HG03571 (cell line): ENCODE measurements around the gene MED27.

ENCODE experiments used
- ATAC-seq: cut with Tn5 transposase; IDR thresholded peaks from one replicate; pipeline ENCODE4 v1.9.1; 2021; ENCODE audit not compliant: unreplicated experiment

The MED27 gene

DNA sequence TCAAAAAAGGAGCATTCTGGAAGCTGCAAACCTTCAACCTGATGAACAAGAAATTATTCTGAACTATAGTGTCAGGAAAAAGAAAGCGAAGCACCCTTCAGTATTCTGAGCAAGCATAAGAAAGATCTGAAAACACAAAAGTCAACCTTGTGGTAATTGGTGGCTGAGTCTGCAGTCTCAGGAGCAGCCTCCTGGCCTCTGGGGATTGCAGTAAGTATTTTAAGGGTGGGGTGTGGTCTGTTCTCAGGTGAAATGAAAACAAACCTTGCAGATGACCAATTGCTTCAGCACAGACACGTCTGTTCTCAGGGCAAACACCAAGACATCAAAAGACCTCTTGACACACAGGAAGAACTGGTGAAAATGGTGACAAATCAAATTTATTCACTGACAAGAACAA, 192.0 kb downstream of the MED27 start:
- no peak for ATAC-seq

DNA sequence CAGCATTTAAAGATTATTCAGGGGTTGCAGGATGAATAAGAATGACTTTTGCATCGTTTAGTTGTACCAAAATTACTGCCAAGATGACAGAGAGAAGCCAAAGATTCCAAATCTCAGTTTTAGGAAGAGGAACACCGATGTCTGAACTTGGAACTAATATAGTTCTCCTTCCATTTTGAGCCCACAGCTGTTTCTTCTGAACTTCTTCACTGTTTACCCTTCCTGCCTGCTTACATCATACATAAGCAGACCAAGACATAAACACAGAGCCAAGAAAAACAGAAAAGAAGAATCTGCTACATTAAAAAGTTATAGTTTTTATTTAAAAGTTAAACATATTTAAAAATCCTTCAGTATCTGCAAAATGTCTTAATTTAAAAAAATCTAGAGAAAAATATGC, 192.8 kb downstream of the MED27 start:
- no peak for ATAC-seq

DNA sequence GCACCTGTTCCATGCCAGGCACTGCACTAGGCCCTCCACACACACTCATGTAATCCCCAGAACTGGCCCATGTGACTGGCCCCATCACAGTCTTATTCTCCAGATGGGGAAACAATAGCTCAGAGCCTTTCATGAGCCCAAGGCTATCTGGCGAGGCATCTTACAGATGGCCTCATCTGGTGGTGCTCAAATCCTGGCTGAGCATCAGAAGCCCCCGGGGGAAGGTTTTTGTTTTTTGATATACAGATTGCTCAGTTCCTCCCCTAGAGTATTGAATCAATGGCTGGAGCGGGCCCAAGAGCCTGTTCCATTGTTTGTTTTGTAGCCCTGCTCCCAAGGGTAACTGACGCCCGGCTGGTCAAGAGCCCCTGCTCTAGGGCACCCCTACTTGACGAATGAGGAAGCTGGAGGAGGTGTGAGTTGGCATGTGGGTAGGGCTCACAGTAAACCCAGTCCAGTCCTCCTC, 194.5 kb downstream of the MED27 start:
- no peak for ATAC-seq

DNA sequence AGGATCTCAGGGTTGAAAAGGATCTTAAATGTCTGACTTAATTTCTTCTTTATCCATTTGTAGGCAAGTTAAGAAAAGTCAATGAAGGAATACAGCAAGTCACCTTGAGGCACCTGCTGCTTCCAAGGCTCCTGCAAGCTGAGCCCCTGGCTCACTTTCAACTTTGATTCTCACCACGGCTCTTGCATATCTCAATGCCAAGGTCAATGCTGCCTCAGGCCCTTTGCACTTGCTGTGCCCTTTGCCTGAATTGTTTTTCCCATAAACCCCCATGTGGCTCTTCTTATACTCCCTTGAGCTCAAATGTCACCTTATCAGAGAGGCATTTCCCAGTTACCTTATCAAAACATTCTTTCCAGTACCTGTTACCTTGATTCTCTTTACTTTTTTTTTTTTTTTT, 195.4 kb downstream of the MED27 start:
- ATAC-seq = no peak

DNA sequence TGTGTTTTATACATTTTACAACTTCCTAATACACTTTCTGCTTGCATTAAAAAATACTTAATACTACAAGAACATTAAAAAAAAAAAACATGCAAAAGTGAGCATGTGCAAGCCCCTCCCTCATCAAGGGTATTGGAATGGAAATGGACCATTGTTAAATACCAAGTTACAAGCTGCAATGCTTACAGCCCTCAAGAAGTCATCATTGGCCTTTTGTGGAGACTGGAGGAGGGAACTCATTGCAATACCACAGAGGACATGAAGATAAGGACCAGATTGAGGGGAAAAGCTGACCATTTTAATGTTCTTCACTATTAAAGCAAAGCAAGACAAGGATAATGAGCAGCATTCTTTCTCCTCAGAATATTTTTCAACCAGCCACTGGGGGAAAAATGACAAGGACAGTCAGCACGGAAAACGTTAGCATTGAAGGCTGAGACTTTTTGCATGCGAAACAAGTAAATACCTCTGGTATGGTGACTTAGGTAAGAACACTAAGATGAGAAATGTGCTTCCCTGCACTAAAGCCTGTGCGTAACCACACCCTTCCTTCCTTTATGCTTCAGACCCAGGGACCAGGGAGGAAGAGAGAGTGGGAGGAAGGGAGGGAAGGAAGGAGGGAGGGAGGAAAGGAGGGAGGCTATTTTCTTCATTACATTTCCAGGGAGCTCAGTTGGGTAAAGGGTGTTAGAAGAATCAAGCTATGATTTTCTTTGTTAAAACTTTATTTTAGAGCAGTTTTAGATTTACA, 198.7 kb downstream of the MED27 start:
- no peak for ATAC-seq

DNA sequence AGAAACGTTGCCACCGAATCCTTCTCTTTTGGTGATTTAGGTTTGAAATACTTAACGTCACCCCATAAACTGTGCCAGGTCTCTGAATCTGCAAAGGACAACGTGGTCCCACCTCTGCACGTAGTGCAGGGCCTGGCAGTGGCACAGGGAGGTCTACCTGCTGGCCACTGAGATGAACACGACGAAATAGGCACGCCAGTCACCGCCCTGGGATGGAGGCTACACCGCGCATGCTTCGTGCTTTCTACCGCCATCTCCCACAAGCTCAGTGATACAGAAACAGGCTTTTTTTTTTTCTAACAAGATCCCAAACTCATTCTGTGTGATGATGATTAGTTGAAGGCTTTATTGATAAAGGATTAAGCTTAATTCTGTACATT, 199.8 kb downstream of the MED27 start:
- ATAC-seq = no peak

DNA sequence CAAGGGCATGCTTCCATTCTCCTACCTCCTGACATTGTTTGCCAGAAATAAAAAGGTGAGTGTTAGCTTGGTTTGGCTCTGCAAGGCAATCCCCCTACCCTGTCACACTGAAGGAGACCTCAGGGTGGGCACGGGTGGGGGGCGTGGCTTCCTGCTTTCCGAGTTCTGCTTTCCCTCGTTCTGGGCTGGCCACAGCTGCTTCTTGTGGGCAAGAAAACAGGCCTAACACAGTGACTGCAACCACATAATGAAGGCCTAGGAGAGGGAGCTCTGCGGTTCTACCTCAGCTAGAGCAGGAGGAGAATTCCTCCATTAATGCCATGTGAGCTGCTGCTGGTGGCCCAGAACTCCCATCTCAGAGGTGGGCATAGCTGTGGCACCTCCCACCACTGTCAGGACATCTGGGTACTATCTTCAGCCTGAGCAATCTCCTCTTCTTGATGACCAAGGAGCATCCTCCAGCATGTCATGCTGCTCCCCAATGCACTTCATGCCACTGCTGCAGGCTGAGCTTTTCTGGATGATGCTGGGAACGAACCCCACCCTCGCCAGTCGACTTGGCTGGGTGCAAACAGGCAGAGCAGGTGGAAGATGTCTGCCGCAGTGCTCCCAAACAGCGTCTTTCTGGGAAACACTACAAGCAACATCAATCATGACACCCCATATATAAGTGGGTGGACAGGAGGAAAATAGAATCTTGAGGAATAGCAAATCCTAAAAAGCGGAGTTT, 200.3 kb downstream of the MED27 start:
- no peak for ATAC-seq

DNA sequence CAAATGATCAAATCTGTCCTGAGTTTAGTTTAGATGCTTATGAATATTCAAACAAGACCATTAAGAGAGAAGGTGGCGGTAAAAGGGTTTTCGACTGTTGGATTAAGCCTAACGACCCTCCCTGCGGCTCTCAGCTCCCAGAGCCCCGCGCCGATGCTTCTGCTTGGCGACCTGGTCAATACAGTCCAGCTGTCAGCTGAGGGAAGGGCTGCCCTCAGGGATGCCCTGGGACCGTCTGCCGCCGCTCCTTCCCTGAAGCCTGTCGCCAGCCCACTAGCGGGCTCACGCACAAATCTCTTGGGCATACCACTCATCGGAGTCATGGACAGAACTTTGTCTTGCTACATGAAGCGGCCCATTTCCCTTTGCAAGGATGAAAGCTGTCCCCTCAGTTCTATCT, 203.2 kb downstream of the MED27 start:
- ATAC-seq = no peak

DNA sequence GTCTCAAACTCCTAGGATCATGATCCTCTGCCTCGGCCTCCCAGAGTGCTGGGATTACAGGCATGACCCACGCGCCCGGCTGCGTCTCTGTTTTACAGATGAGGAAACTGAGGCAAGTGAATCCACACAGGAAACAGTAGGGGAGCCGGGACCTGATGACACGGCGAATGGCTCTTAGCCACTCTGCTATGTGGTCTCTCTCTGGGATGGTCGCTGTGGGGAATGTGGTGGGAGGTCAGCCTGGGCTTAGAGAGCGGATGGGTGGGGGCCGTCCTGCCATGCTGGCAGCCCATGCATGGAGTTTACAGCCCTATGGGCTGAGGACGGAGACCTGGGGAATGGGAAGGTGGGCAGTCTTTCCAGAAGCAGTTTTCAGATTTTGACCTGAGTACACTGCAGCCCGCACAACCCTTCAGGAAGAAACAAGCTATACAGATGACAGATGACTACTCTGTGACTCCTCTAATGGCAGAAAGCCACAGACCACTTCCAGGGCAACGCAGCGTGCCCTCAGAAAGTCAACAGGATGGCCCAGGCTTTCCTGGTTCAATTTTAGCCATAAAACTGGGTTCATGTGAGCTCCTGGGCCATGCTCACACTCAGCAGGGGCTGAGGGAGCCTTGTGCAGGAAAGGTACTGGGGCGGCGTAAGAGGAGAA, 203.7 kb downstream of the MED27 start:
- no peak for ATAC-seq

DNA sequence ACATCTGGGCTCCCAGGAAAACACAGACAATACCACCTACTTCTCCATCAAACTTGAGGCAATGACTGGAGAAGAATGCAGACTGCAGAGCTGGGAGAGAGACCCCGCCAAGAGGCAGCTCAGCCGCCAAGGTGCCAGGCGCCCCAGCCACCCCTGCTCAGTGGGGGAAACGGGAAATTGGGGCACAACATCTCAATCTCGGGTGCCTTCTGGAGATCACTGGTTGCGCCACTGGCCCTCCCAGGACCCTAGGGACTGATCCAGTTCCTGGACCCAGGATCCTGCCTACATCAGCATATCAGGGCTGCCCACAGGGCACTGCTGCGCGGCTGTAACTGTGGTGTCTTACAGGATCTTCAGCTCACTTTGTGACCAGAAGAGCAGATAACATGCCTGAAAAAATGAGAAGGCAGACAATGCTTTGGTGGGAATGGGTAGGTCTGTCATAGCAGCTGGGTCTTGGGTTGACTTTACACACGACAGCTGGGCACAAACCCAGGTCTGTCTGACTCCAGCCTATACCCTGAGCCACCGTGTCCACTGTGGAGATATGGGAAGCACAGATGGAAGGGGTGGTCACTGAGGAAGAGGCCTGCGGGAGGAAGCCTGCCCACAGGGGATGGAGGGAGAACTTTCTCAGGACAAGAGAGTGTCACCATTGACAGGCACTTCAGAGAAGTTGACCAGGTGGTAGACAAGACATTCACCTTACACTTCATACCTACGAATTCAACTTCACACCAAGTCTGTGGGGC, 204.6 kb downstream of the MED27 start:
- no peak for ATAC-seq

DNA sequence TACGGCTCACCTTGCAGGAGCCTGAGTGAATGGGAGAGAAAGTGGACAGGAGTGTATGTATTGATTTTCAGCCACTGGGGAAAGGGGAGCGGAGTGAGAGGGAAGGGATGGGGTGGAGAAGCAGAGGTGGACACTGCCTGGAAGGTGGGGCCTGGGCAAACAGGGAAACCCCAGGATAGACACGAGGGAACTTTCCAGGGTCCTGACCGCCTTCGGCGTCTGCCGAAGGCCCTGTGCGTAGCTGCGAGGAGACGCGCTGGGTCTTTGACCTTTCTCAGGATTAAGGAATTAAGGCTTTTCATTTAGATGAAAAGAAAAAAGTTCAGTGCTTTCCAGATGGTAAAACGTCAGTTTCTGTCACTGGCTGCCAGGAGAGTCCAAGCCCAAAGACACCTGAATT, 205.2 kb downstream of the MED27 start:
- ATAC-seq = no peak

DNA sequence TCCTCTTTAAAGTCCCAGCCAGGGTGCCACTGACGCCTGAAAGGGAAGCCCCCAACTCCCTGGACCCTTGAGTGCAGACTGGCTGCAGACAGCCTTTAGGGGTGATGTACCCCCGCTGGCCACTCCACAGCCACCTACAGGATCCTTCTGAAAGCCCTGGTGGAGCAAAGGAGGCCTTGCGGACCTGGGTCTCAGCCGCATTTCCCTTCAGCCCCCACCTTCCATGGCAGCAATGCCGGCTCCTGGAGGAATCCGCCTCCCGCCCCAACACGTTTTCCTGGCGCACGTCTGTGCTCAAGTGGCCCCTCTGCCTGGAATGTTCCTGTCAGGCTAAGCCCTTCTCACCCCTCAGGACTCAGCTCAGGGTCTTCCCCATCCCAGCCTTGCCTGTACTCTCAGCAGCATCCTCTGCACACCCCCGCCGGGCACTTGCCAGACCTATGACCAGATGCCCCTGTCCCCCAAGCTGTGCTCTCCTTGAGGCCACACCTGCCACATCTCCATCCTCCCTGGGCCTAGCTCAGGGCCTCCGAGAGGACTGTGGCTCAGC, 205.7 kb downstream of the MED27 start:
- no peak for ATAC-seq

DNA sequence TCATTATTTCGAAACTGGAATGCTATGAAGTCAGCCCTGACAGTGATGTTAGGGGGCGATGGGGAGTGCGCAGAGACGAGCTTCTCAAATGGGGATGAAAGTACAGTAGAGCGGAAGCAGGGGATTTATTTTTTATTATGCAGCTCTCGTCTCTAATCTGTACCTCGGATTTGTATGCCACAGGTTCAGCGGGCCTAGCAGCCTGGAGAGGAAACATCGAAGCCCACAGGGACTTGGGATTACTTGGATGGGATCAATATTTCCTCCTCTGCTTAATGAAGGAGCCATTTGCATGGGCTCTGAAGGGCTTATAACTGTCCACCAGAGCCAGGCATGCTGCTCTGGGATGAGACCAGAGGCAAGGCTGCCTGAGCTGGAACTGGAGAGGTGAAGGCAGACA, 206.3 kb downstream of the MED27 start:
- no peak for ATAC-seq

DNA sequence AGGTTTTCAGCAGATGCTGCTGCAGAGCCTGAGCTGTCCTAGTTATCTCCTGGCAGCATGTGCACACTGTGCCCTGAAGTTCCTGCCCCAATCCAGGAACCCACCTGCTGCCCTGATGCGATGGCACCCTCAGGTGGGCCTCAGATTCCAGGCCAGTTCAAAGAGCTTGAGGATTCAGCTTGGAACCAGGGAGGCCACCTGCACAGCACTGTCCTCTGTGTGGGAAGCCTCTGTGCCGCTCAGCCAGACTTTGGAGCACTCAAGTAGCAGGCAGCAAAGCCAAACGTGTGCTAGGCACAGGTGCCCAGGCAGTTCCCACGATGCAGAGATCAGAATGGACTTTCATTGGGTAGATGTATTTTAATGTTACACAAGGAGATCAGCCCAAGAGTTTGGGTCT, 207.0 kb downstream of the MED27 start:
- ATAC-seq = no peak

DNA sequence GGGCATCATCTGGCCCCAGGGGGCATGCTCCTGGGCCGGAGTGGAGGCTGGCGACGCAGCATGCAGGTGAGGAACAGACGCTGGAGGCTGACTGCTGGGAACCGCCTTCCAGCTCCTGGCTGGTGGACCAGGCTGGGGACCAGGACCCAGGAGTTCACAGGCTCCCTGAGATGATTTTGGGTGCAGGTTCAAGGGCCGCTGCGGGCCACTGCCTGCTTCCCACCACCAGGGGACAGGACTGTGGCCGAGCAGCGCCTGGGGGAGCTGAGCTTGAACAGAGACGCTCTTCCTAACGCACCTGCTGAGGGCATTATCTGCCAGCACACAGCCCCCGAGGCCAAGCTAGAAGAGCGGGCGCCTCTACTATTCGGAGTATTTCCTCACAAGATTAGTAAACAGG, 207.7 kb downstream of the MED27 start:
- ATAC-seq = no peak

DNA sequence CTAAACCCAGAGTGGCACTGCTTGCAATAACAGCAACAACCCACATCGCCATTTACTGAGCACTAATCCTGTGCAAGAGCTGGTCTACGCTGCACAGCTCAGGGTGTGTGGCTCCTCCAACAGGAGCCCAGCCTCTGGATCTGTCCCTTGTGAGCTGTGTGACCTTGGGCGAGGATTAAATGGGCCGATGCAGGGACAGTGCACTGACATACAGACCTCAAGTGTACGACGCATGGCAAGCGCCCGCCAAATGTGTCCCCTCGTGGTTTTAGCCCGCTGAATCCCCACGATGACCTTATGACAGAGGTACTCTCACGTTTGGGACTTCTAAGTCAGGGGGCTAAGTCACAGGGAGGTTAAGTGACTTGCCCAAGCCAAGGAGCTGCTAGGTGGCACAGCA, 209.5 kb downstream of the MED27 start:
- ATAC-seq = no peak

DNA sequence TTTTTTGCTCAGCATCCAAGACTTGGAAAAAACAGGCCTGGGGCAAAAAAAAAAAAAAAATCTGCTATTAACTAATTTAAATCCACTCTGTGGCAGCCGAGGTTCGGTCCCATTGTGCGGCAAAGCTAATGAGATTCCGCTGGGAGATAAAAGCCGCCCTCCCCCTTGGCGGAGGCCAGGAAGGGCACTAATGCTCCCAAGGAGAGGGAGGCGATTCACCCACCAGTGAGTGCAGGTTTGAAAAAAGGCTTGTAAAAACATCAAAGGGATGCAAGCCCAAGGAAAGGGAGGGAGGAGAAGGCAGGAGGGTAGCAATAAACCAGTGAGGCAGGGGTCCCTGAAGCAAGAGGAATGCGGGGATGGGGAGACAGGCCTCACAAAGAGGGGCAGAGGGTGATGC, 210.3 kb downstream of the MED27 start:
- no peak for ATAC-seq

DNA sequence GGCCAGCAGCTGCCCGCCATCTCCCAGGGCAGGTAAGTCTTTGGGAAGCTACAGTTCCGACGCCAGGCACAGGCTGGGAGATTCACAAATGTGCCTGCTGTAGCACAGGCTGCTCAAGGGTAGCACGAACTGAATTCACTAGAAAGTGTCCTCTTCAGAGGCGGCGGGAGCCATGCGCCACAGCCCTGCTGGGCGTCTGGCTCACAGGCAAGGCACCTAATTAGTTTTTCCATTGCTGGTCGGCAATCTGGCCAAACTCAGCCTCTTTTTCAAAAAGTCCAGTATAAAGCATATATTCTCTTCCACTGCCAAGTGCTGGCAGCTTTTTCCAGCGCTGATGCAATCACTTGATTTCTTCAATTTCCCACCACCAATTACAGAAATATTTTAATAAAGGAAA, 210.9 kb downstream of the MED27 start:
- no peak for ATAC-seq

DNA sequence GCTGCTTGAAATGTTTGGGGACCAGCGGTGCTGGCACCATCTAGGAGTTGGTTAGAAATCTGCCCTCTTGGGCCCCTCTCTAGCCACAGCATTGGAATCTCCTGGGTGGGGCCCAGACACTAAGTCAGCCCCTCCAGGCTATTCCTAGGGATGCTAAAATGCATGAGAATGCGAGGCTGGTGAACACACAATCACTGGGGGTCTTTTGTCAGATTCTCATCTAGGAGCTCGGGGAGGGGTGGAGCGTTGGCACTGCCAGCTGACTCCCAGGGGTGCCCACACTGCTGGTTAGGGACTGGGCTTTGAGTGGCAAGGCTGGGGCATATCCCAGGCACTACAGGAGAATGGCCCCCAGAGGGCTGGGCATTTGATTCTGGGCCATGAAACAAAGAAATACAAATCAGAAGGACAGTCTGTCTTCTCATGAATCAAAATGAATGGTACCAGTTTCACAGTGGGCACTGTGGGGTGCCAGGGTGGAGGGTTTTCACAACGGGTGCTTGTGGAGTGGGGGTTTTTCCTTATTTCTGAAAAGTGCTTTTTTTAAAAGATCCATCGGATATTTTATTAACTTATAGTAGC, 212.0 kb downstream of the MED27 start:
- ATAC-seq = no peak

DNA sequence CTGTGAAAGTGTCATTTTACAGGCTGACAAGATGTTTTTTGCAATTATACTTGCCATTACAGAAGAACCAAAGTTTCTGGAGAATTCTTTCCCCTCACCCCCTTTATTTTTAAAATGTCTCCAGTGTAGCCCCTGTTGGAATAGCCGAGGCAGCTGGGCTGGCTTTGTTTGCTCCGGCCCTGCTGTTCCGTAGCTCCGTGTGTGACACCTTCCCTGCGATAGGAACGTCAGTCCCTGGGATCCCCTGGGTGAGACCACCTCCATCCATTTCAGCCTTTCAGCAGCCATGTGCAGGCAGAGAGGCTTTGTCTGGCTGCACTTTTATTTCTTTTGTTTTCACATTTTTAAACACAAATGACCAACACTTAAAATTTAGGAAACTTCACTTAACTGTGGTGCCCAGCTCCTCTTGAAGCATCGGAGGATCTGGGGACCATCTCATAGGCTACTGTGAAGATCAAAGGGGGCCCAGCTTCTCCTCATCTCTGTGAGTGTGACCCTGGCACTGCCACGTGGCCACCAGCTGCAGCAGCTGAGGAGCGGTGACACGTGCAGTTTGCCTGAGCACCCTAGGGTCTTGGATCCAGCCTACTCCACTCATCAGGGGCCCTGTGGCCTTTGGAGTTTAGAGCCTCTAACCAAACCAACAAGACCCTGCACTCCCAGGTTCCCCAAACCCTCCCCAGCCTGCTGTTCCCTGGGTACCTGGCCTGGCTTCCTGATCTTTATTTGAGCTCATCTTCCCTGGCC, 214.0 kb downstream of the MED27 start:
- no peak for ATAC-seq
